HepG2 (cell line): ENCODE results near the gene RDM1. TPM values are rescaled to one million over a fixed set of nuclear protein-coding genes. Genes with fewer than 3 reads are reported as not detected.

Experiments used
- ATAD3A ChIP-seq: sonication (generic); formaldehyde crosslinking; IDR thresholded peaks from 2 replicates; pipeline ENCODE4 v1.4.0; 2020; ENCODE audit warnings: missing genetic modification reagents
- KDM5B ChIP-seq: sonication (generic); formaldehyde crosslinking; IDR thresholded peaks from 2 replicates; pipeline ENCODE4 v1.4.0; 2020; ENCODE audit warnings: missing genetic modification reagents, mild to moderate bottlenecking, borderline replicate concordance
- KMT2A ChIP-seq: sonication (generic); formaldehyde crosslinking; IDR thresholded peaks from 2 replicates; pipeline ENCODE4 v1.4.0; 2020; ENCODE audit warnings: missing genetic modification reagents
- MAFG ChIP-seq: sonication (generic); formaldehyde crosslinking; IDR thresholded peaks from 2 replicates; pipeline ENCODE4 v1.5.1; 2020; ENCODE audit warnings: mild to moderate bottlenecking, missing genetic modification reagents
- NRL ChIP-seq: sonication (generic); formaldehyde crosslinking; IDR thresholded peaks from 2 replicates; pipeline ENCODE4 v1.5.0; 2020; ENCODE audit warnings: missing genetic modification reagents, mild to moderate bottlenecking, moderate library complexity, borderline replicate concordance
- SATB2 ChIP-seq: sonication (generic); formaldehyde crosslinking; IDR thresholded peaks from 2 replicates; pipeline ENCODE4 v1.5.0; 2020; ENCODE audit warnings: missing genetic modification reagents
- SP5 ChIP-seq: IDR thresholded peaks from 2 replicates; pipeline ENCODE4 v1.6.1; 2016; ENCODE audit warnings: low read depth, borderline replicate concordance
- TBP ChIP-seq: sonication (generic); formaldehyde crosslinking; IDR thresholded peaks from 2 replicates; pipeline ENCODE4 v1.5.0; 2020; ENCODE audit warnings: missing genetic modification reagents
- ZC3H13 ChIP-seq: sonication (generic); formaldehyde crosslinking; IDR thresholded peaks from 2 replicates; pipeline ENCODE4 v1.8.1; 2023; ENCODE audit warnings: mild to moderate bottlenecking, missing genetic modification reagents, moderate library complexity
- ZNF354B ChIP-seq: sonication (generic); formaldehyde crosslinking; IDR thresholded peaks from 2 replicates; pipeline ENCODE4 v1.8.0; 2022; ENCODE audit warnings: mild to moderate bottlenecking, missing genetic modification reagents
- ZNF616 ChIP-seq: sonication (generic); formaldehyde crosslinking; IDR thresholded peaks from 2 replicates; pipeline ENCODE4 v1.5.0; 2020; ENCODE audit warnings: low read depth, mild to moderate bottlenecking, missing genetic modification reagents
- ZNF674 ChIP-seq: sonication (generic); formaldehyde crosslinking; IDR thresholded peaks from 2 replicates; pipeline ENCODE4 v1.5.0; 2020; ENCODE audit warnings: low read depth, mild to moderate bottlenecking, missing genetic modification reagents
- ZNF737 ChIP-seq: sonication (generic); formaldehyde crosslinking; IDR thresholded peaks from 2 replicates; pipeline ENCODE4 v1.5.0; 2020; ENCODE audit warnings: missing genetic modification reagents, mild to moderate bottlenecking, borderline replicate concordance
- polyA plus RNA-seq, 8 experiments: library from polyadenylated mRNA; depleted of rRNA in 3 of 8; stranded (reverse) in 7 of 8; unstranded in 1 of 8; fragments of >200 nt; fragmentation: Illumina TruSeq in 4 of 8; extraction: Trizol in 4 of 8; gene quantifications; 2 replicates each; pipeline versions ENCODE4 v1.2.1 to v1.2.3, GENCODE V29; 2011 to 2016; ENCODE audit warnings: low read depth in 4 of 8, missing spikeins in 1 of 8, mixed read lengths in 1 of 8; ENCODE audit not compliant: insufficient read depth in 1 of 8
- total RNA-seq, 5 experiments: library from RNA; depleted of rRNA; stranded (reverse); fragments of >200 nt; fragmentation: Illumina TruSeq; extraction: Trizol; gene quantifications; 2 replicates each; pipeline ENCODE4 v1.2.3, GENCODE V29; 2016; ENCODE audit warnings: low read depth in 1 of 5
- TF ChIP-seq, protein P1 (sequence below): sonication (generic); formaldehyde crosslinking; IDR thresholded peaks from 2 replicates; pipeline ENCODE4 v1.4.0; 2020; ENCODE audit warnings: missing genetic modification reagents, low read depth, mild to moderate bottlenecking, borderline replicate concordance
- TF ChIP-seq, protein P2 (sequence below): sonication (generic); formaldehyde crosslinking; IDR thresholded peaks from 2 replicates; pipeline ENCODE4 v1.8.0; 2022; ENCODE audit warnings: mild to moderate bottlenecking, missing genetic modification reagents, moderate library complexity
- TF ChIP-seq, protein P3 (sequence below): sonication (generic); formaldehyde crosslinking; IDR thresholded peaks from 2 replicates; pipeline ENCODE4 v1.5.1; 2020; ENCODE audit warnings: mild to moderate bottlenecking, moderate library complexity, missing genetic modification reagents
- TF ChIP-seq, protein P4 (sequence below): sonication (generic); formaldehyde crosslinking; IDR thresholded peaks from 2 replicates; pipeline ENCODE4 v1.8.0; 2022; ENCODE audit warnings: mild to moderate bottlenecking, missing genetic modification reagents, moderate library complexity
- TF ChIP-seq, protein P5 (sequence below): sonication (generic); formaldehyde crosslinking; IDR thresholded peaks from 2 replicates; pipeline ENCODE4 v1.5.1; 2020; ENCODE audit warnings: missing genetic modification reagents, mild to moderate bottlenecking, borderline replicate concordance
- TF ChIP-seq, protein P6 (sequence below): sonication (generic); formaldehyde crosslinking; IDR thresholded peaks from 2 replicates; pipeline ENCODE4 v1.4.0; 2020; ENCODE audit warnings: missing genetic modification reagents
- TF ChIP-seq, protein P7 (sequence below): IDR thresholded peaks from 2 replicates; pipeline ENCODE4 v1.6.1; 2016

Gene RDM1
- total and polyA plus RNA-seq, 2 of the 13 experiments (the other 11 are each of a cell fraction or from before 2014, with no cell fraction given) = 0.28 to 0.40 TPM

DNA sequence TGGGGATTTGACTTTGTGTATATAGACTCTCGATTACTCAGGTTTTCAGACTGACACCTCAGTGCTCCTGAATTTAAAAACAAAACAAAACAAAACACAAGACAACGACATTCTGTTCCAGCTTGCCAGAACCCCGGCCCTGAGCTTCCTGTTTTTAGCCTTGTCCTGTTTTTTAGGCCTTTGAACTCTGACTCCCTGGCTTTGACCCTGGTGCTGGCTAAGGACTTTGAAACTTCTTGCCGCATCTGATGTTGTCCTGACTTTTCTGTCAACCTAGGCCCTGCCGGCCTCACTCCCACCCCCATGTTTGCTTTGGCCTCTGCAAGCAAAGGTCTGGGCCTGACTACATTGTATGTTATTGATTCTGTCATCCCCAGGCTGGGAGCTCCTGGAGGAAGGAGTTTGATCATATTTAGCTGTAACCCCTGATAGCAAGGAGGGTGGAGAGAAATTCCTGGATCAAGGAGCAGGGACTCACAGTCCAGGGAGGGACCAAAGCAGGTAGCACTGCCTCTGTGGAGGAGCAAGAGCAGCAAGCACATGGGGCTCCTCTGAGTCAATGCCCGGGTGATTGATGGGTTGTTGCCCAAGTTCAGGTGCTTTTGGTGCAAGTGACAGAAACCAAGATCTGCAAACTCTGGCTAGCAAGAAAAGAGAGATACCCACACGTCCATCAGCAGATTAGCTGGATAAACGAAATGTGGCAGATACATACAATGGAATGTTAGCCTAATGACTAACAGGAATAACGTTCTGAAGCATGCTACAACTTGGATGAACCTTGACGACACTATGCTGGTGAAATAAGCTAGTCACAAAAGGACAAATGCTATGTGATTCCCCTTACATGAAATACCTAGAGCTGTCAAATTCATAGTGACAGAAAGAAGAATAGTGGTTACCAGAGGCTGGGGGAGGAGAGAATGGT, 43.0 kb upstream of the RDM1 start (continued):
- TF ChIP-seq, protein P1, sequence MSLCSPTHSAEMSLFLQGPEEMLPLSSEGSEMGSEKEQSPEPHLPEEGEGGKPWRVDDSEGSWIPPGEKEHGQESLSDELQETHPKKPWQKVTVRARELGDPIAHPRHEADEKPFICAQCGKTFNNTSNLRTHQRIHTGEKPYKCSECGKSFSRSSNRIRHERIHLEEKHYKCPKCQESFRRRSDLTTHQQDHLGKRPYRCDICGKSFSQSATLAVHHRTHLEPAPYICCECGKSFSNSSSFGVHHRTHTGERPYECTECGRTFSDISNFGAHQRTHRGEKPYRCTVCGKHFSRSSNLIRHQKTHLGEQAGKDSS (CRISPR knock-in tag) = peak; percentile 67; the same call in 1 of the 2 replicates
- TF ChIP-seq ZNF737 (CRISPR knock-in tag) (no peak), ZNF354B (no peak), ZNF616 (CRISPR knock-in tag) (no peak), ATAD3A (CRISPR knock-in tag) (no peak), ZC3H13 (CRISPR knock-in tag) (peak; percentile 62), ZNF674 (CRISPR knock-in tag) (no peak), MAFG (CRISPR knock-in tag) (no peak), TBP (CRISPR knock-in tag) (no peak), KDM5B (CRISPR knock-in tag) (peak; percentile 64; the same call in 1 of the 2 replicates), SATB2 (CRISPR knock-in tag) (no peak), SP5 (CRISPR knock-in tag) (peak; percentile 96), KMT2A (CRISPR knock-in tag) (peak; percentile 69; the same call in 1 of the 2 replicates), NRL (CRISPR knock-in tag) (no peak)
- TF ChIP-seq, protein P2, sequence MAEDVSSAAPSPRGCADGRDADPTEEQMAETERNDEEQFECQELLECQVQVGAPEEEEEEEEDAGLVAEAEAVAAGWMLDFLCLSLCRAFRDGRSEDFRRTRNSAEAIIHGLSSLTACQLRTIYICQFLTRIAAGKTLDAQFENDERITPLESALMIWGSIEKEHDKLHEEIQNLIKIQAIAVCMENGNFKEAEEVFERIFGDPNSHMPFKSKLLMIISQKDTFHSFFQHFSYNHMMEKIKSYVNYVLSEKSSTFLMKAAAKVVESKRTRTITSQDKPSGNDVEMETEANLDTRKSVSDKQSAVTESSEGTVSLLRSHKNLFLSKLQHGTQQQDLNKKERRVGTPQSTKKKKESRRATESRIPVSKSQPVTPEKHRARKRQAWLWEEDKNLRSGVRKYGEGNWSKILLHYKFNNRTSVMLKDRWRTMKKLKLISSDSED (CRISPR knock-in tag) = no peak
- TF ChIP-seq, protein P3, sequence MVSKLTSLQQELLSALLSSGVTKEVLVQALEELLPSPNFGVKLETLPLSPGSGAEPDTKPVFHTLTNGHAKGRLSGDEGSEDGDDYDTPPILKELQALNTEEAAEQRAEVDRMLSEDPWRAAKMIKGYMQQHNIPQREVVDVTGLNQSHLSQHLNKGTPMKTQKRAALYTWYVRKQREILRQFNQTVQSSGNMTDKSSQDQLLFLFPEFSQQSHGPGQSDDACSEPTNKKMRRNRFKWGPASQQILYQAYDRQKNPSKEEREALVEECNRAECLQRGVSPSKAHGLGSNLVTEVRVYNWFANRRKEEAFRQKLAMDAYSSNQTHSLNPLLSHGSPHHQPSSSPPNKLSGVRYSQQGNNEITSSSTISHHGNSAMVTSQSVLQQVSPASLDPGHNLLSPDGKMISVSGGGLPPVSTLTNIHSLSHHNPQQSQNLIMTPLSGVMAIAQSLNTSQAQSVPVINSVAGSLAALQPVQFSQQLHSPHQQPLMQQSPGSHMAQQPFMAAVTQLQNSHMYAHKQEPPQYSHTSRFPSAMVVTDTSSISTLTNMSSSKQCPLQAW = peak; percentile 77; the same call in 1 of the 2 replicates
- TF ChIP-seq, protein P4, sequence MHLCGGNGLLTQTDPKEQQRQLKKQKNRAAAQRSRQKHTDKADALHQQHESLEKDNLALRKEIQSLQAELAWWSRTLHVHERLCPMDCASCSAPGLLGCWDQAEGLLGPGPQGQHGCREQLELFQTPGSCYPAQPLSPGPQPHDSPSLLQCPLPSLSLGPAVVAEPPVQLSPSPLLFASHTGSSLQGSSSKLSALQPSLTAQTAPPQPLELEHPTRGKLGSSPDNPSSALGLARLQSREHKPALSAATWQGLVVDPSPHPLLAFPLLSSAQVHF = no peak
- TF ChIP-seq, protein P5, sequence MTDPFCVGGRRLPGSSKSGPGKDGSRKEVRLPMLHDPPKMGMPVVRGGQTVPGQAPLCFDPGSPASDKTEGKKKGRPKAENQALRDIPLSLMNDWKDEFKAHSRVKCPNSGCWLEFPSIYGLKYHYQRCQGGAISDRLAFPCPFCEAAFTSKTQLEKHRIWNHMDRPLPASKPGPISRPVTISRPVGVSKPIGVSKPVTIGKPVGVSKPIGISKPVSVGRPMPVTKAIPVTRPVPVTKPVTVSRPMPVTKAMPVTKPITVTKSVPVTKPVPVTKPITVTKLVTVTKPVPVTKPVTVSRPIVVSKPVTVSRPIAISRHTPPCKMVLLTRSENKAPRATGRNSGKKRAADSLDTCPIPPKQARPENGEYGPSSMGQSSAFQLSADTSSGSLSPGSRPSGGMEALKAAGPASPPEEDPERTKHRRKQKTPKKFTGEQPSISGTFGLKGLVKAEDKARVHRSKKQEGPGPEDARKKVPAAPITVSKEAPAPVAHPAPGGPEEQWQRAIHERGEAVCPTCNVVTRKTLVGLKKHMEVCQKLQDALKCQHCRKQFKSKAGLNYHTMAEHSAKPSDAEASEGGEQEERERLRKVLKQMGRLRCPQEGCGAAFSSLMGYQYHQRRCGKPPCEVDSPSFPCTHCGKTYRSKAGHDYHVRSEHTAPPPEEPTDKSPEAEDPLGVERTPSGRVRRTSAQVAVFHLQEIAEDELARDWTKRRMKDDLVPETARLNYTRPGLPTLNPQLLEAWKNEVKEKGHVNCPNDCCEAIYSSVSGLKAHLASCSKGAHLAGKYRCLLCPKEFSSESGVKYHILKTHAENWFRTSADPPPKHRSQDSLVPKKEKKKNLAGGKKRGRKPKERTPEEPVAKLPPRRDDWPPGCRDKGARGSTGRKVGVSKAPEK = peak; percentile 63; the same call in 1 of the 2 replicates
- TF ChIP-seq, protein P6, sequence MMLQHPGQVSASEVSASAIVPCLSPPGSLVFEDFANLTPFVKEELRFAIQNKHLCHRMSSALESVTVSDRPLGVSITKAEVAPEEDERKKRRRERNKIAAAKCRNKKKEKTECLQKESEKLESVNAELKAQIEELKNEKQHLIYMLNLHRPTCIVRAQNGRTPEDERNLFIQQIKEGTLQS (CRISPR knock-in tag) = peak; percentile 80
- TF ChIP-seq, protein P7, sequence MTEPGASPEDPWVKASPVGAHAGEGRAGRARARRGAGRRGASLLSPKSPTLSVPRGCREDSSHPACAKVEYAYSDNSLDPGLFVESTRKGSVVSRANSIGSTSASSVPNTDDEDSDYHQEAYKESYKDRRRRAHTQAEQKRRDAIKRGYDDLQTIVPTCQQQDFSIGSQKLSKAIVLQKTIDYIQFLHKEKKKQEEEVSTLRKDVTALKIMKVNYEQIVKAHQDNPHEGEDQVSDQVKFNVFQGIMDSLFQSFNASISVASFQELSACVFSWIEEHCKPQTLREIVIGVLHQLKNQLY (CRISPR knock-in tag) = peak; percentile 89
